MM.1S (cell line): ENCODE measurements around the gene ANKMY2.

Experiments
- CTCF ChIP-seq: fragments of 300-600 bp; sonication (generic); IDR thresholded peaks from 2 replicates; pipeline ENCODE4 v1.5.1; 2016; ENCODE audit warnings: antibody characterized with exemption, low read length, mixed read lengths
- EZH2 ChIP-seq: fragments of 300-600 bp; sonication (generic); optimal IDR thresholded peaks from 2 replicates; pipeline ENCODE3; 2017; ENCODE audit warnings: low read depth, mild to moderate bottlenecking, antibody characterized with exemption, low read length, mixed read lengths
- EZH2phosphoT487 ChIP-seq: fragments of 300-600 bp; sonication (generic); IDR thresholded peaks from 2 replicates; pipeline ENCODE4 v1.6.1; 2018; ENCODE audit warnings: antibody characterized with exemption, low read length

DNA sequence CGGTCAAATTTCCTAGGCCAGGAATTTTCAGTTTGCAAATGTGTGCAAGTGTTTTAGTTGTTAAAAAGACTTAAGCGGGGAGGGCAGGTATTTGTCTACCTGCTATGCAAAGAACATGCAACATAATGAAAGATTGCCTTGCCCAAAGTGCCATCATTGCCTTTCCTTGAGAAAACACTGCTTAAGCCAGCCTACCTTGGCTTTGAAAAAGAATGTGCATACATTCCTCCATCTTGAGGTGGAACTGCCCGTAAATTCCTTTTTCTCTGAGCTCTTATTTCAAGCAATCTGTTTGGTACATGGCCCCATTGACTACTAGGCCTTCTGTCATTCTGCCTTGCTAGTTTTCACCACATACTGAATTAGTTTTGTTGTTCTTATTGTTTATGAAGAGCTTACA lies 29.7 kb upstream of the ANKMY2 start:
- no peak for TF ChIP-seq CTCF
- TF ChIP-seq EZH2phosphoT487: no peak
- no peak for TF ChIP-seq EZH2
